ENCODE data around the gene IP6K3.
A peak's percentile ranks its signal among the peaks of the same experiment; 100 is the strongest.

GRCh38 chr6:33771146-33772081 is 24.7 kb upstream of the IP6K3 start:
- TF ChIP-seq CTCF (IDR thresholded peaks at IDR 0.05) (peak; percentile 93), EZH2 (IDR thresholded peaks at IDR 0.05) (peak; percentile 40), EZH2phosphoT487 (IDR thresholded peaks at IDR 0.05) (no peak)

All from neural progenitor cell (in vitro differentiated cells).